Vagina (tissue), 2 donors: ENCODE measurements around the gene TPD52L2. TPM values are rescaled to one million over a fixed set of nuclear protein-coding genes. Genes with fewer than 3 reads are reported as not detected.

Source experiments
- DNase-seq, 2 donors: peaks; one replicate each; pipeline ENCODE4 v3.0.0-alpha.2; 2017; ENCODE audit errors: extremely low spot score in 2 of 2
- H3K27ac ChIP-seq: fragments of 200-600 bp; sonication (generic); one replicate; pipeline ENCODE4 v1.5.1; 2019
- H3K27me3 ChIP-seq: fragments of 200-600 bp; sonication (generic); one replicate; pipeline ENCODE4 v1.5.1; 2019
- H3K36me3 ChIP-seq, 2 donors: fragments of 200-600 bp; sonication (generic); one replicate each; pipeline ENCODE4 v1.5.1; 2017 to 2019
- H3K4me1 ChIP-seq: fragments of 200-600 bp; sonication (generic); one replicate; pipeline ENCODE4 v1.5.1; 2019
- H3K4me3 ChIP-seq, 2 donors: fragments of 200-600 bp; sonication (generic); 1 replicate in 1 of 2; 2 replicates in 1 of 2; pipeline ENCODE4 v1.5.1; 2016 to 2019
- H3K9me3 ChIP-seq: fragments of 200-600 bp; sonication (generic); one replicate; pipeline ENCODE4 v1.5.1; 2019
- CTCF ChIP-seq, 3 experiments: fragments of 450-650 bp in 2 of 3; fragments of 200-600 bp in 1 of 3; sonication (generic) in 1 of 3; IDR thresholded peaks; one replicate each; pipeline ENCODE4 v1.5.1; 2017 to 2019; ENCODE audit warnings: antibody characterized with exemption in 3 of 3, mild to moderate bottlenecking in 2 of 3, moderate library complexity in 2 of 3
- POLR2A ChIP-seq, 2 donors: fragments of 450-650 bp; IDR thresholded peaks; one replicate each; pipeline ENCODE4 v1.6.1; 2017; ENCODE audit warnings: antibody characterized with exemption in 2 of 2, mild to moderate bottlenecking in 2 of 2, moderate library complexity in 2 of 2
- POLR2AphosphoS5 ChIP-seq, 2 donors: sonication (generic); formaldehyde crosslinking; IDR thresholded peaks; one replicate each; pipeline ENCODE4 v1.9.0; 2017; ENCODE audit warnings: antibody characterized with exemption in 2 of 2, mild to moderate bottlenecking in 2 of 2, low read depth in 1 of 2; ENCODE audit not compliant: insufficient read depth in 1 of 2
- intact Hi-C: fragments of 100-400 bp; cut with DNase I; formaldehyde crosslinking; loops from one replicate; pipeline ENCODE4 v1.15.1; 2023
- total RNA-seq: library from RNA; depleted of rRNA; stranded (reverse); fragments of >200 nt; gene quantifications from one replicate; pipeline ENCODE4 v1.2.3, GENCODE V29; 2016

TPD52L2 gene
- total RNA-seq, 1 donor from 2014 or later, result 90.1 TPM

- H3K9me3 ChIP-seq, result no peaks in the 10 kb centered on the region
- no peak for DNase-seq
- no peak for TF ChIP-seq POLR2A (IDR thresholded peaks at IDR 0.05)
- no peak for TF ChIP-seq CTCF (IDR thresholded peaks at IDR 0.05)
- peaks cover 48% of the 10 kb centered on the region for H3K4me1 ChIP-seq
- H3K36me3 ChIP-seq, result no peaks in the 10 kb centered on the region
- intact Hi-C loops, result no loop called here
- H3K27me3 ChIP-seq, result no peaks in the 10 kb centered on the region
- H3K4me3 ChIP-seq, result no peak overlapping the region
- H3K27ac ChIP-seq, result no peak overlapping the region
Measured at GRCh38 chr20:63856098-63856511, 9.0 kb upstream of the TPD52L2 start.

- no peaks in the 10 kb centered on the region for H3K9me3 ChIP-seq
- no peak overlapping the region for H3K4me3 ChIP-seq
- no peaks in the 10 kb centered on the region for H3K27me3 ChIP-seq
- peak overlapping the region; percentile 2 for H3K27ac ChIP-seq
- DNase-seq, result no peak
- H3K4me1 ChIP-seq, result peaks cover 48% of the 10 kb centered on the region
- intact Hi-C loops, result no loop called here
- TF ChIP-seq CTCF (IDR thresholded peaks at IDR 0.05), result no peak
- no peak for TF ChIP-seq POLR2AphosphoS5 (IDR thresholded peaks at IDR 0.05; ENCODE audit: insufficient read depth in 1 of 2, low read depth in 1 of 2)
- TF ChIP-seq POLR2A (IDR thresholded peaks at IDR 0.05), result no peak
- H3K36me3 ChIP-seq, result peaks cover 0 to 8% of the 10 kb centered on the region in 2 donors
Measured at GRCh38 chr20:63857764-63858392, 7.2 kb upstream of the TPD52L2 start.

DNA sequence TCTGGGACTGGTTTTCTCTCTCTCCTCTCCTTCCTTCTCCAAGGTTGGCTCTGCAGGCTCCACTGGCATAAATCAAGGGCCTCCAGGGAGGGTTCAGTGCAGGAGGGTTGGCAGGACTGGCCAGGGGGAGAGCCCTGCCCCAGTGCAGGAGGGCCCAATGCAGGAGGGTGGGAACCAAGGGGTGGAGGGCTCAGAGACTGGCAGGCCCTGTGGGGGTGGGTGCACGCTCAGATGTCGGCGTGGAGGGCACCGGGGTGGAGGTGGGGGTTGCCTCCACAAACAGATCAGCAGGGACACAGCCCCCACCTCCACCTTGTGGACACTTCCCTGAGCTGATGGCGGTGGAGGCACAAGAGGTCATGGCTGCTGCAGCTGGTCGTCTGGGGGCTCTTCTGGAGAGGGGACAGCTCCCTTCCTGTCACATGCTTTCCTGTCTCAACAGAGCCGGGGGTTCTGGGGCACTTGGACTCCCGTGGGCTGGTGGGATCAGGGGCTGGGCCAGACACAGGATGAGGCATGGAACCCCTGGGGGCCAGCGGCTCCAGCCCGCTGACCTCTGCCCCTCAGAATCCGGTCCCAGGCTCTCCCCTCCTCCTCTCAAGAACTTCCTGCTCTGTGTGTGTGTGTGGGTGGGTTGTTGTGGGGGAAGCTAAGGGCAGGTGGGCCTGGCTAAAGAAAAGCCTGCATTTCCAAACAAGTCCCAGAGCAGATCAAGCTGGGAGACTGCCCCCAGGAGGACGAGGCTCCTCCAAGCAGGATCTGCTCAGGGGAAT lies 6.5 kb upstream of the TPD52L2 start:
- TF ChIP-seq POLR2A (IDR thresholded peaks at IDR 0.05), result no peak
- Histone ChIP-seq H3K4me1 (peaks cover 52% of the 10 kb centered on the region), H3K27ac (peak overlapping the region; percentile 2), H3K4me3 (no peak overlapping the region), H3K36me3 (peaks cover 0 to 8% of the 10 kb centered on the region in 2 donors), H3K27me3 (no peaks in the 10 kb centered on the region), H3K9me3 (no peaks in the 10 kb centered on the region)
- intact Hi-C loops, result no loop called here
- no peak for DNase-seq

DNA sequence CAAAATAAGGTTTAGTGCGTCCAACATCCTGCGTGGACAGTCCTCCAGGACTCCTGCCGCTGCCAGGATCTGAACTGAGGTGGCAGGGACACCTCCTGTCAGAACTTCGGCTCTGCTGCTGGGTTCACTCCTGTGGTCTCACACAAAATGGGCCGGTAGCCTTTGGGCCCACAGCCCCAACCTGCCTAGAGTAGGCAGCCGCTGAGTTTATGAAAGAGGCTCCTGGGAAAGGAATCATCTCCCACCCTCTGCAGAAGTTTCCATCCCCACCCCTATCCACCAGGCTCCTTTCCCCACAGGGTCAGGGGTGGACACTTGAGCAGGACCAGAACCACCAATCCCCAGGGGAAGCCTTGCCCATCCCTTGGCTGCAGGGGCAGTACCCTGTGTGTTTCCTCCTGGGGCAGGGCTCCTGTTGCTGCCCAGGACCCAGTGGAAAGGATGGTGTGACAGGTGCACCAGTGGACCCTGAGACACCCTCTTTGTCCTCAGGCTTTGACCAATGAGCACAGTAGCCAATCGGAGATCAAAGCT lies 5.8 kb upstream of the TPD52L2 start:
- Histone ChIP-seq H3K4me3 (no peak overlapping the region), H3K27me3 (no peaks in the 10 kb centered on the region), H3K27ac (peak overlapping the region; percentile 2), H3K9me3 (no peaks in the 10 kb centered on the region), H3K4me1 (peaks cover 51% of the 10 kb centered on the region), H3K36me3 (peaks cover 0 to 8% of the 10 kb centered on the region in 2 donors)
- DNase-seq, result no peak
- intact Hi-C loops, result no loop called here
- no peak for TF ChIP-seq POLR2AphosphoS5 (IDR thresholded peaks at IDR 0.05; ENCODE audit: insufficient read depth in 1 of 2, low read depth in 1 of 2)
- TF ChIP-seq CTCF (IDR thresholded peaks at IDR 0.05), result no peak
- no peak for TF ChIP-seq POLR2A (IDR thresholded peaks at IDR 0.05)

- DNase-seq, result no peak
- Histone ChIP-seq H3K27ac (no peak overlapping the region), H3K27me3 (no peaks in the 10 kb centered on the region), H3K36me3 (peaks cover 0 to 8% of the 10 kb centered on the region in 2 donors), H3K4me3 (no peak overlapping the region), H3K9me3 (no peaks in the 10 kb centered on the region), H3K4me1 (peaks cover 45% of the 10 kb centered on the region)
- intact Hi-C loops, result no loop called here
- TF ChIP-seq CTCF (IDR thresholded peaks at IDR 0.05), result no peak
- no peak for TF ChIP-seq POLR2AphosphoS5 (IDR thresholded peaks at IDR 0.05; ENCODE audit: insufficient read depth in 1 of 2, low read depth in 1 of 2)
- TF ChIP-seq POLR2A (IDR thresholded peaks at IDR 0.05), result no peak
Measured at GRCh38 chr20:63860325-63861051, 4.6 kb upstream of the TPD52L2 start.
